Measurements from ENCODE around the gene TBC1D8. TPM values are rescaled to one million over a fixed set of nuclear protein-coding genes. Genes with fewer than 3 reads are reported as not detected.

The TBC1D8 gene
- total and polyA plus RNA-seq, 2 of the 13 experiments (the other 11 are each of a cell fraction or from before 2014, with no cell fraction given) = 45.1 to 95.4 TPM

DNA sequence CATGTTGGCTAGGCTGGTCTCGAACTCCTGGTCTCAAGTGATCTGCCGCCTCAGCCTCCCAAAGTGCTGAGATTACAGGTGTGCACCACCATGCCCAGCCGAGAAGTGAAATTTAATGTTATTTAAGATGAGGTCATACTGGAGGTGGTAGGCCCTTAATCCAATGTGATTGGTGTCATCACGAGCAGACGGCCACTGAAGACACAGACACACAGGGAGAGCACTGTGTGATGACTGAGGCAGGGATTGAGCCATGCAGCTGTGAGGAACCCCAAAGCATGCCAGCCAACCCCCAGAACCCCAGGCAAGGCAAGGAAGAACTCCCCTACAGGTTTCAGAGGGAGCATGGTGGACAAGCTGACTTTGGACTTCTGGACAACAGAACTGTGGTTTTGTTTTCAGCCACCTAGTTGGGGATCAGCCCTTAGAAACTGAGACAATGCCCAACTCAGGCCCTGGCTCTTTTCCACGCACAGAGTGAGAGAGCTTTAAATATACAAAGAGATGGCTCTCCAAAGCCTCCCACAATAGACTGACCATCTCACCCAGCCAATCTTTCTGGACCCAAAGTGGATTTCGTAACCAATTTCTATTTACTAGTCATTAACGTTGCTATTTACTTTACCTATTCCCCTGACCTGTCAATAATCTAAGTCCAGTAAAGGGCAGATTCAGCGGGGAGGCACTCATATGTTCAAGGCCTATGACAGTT lies 34.2 kb downstream of the TBC1D8 start (continued):
- TF ChIP-seq, protein P1, sequence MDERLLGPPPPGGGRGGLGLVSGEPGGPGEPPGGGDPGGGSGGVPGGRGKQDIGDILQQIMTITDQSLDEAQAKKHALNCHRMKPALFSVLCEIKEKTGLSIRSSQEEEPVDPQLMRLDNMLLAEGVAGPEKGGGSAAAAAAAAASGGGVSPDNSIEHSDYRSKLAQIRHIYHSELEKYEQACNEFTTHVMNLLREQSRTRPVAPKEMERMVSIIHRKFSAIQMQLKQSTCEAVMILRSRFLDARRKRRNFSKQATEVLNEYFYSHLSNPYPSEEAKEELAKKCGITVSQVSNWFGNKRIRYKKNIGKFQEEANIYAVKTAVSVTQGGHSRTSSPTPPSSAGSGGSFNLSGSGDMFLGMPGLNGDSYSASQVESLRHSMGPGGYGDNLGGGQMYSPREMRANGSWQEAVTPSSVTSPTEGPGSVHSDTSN (CRISPR knock-in tag; IDR thresholded peaks at IDR 0.05) = peak; percentile 71
- TF ChIP-seq, protein P2, sequence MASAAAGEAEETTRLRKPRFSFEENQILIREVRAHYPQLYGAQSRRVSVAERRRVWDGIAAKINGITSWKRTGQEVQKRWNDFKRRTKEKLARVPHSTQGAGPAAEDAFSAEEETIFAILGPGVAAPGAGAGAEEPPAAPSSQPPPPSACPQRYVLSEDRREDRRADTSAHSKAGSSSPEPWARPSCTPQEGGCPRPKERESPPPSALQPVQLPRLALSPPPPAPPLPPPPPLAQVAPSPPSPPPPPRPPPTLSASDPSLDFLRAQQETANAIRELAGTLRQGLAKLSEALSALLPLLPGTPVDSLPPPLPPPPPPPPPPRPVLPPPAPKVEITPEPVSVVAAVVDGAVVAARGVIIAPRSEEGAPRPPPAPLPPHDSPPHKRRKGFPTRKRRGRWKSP (CRISPR knock-in tag; IDR thresholded peaks at IDR 0.05) = peak; percentile 92
- peak; percentile 33; the same call in 1 of the 2 replicates for TF ChIP-seq THYN1 (CRISPR knock-in tag; IDR thresholded peaks at IDR 0.05; ENCODE audit: borderline replicate concordance, low read depth)
- no peak for TF ChIP-seq HOXA9 (CRISPR knock-in tag; IDR thresholded peaks at IDR 0.05; ENCODE audit: borderline replicate concordance)
- TF ChIP-seq KDM3A (CRISPR knock-in tag; IDR thresholded peaks at IDR 0.05; ENCODE audit: low read depth) = 0 out of 2 replicates have a peak, but pooled peaks have one; percentile 63
- TF ChIP-seq, protein P3, sequence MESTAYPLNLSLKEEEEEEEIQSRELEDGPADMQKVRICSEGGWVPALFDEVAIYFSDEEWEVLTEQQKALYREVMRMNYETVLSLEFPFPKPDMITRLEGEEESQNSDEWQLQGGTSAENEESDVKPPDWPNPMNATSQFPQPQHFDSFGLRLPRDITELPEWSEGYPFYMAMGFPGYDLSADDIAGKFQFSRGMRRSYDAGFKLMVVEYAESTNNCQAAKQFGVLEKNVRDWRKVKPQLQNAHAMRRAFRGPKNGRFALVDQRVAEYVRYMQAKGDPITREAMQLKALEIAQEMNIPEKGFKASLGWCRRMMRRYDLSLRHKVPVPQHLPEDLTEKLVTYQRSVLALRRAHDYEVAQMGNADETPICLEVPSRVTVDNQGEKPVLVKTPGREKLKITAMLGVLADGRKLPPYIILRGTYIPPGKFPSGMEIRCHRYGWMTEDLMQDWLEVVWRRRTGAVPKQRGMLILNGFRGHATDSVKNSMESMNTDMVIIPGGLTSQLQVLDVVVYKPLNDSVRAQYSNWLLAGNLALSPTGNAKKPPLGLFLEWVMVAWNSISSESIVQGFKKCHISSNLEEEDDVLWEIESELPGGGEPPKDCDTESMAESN (CRISPR knock-in tag; conservative IDR thresholded peaks at IDR 0.05) = peak; percentile 61
- TF ChIP-seq ZNF703 (CRISPR knock-in tag; IDR thresholded peaks at IDR 0.05; ENCODE audit: borderline replicate concordance) = peak; percentile 91; the same call in 1 of the 2 replicates
- no peak for TF ChIP-seq ZNF619 (CRISPR knock-in tag; IDR thresholded peaks at IDR 0.05)
- TF ChIP-seq SMAD9 (CRISPR knock-in tag; IDR thresholded peaks at IDR 0.05) = no peak; the same call in 1 of the 2 replicates
- peak; percentile 96; the same call in 1 of the 2 replicates for TF ChIP-seq ZNF615 (CRISPR knock-in tag; IDR thresholded peaks at IDR 0.05; ENCODE audit: borderline replicate concordance)
- no peak for TF ChIP-seq ZBTB1 (CRISPR knock-in tag; IDR thresholded peaks at IDR 0.05; ENCODE audit: borderline replicate concordance)
- 0 out of 2 replicates have a peak, but pooled peaks have one; percentile 13 for TF ChIP-seq IRX3 (CRISPR knock-in tag; IDR thresholded peaks at IDR 0.05; ENCODE audit: borderline replicate concordance, low read depth)
- no peak for TF ChIP-seq SYNCRIP (IDR thresholded peaks at IDR 0.05; ENCODE audit: insufficient read depth, low read depth, low read length)
- TF ChIP-seq ZNF749 (CRISPR knock-in tag; IDR thresholded peaks at IDR 0.05; ENCODE audit: borderline replicate concordance) = peak; percentile 88; the same call in 1 of the 2 replicates
- TF ChIP-seq, protein P4, sequence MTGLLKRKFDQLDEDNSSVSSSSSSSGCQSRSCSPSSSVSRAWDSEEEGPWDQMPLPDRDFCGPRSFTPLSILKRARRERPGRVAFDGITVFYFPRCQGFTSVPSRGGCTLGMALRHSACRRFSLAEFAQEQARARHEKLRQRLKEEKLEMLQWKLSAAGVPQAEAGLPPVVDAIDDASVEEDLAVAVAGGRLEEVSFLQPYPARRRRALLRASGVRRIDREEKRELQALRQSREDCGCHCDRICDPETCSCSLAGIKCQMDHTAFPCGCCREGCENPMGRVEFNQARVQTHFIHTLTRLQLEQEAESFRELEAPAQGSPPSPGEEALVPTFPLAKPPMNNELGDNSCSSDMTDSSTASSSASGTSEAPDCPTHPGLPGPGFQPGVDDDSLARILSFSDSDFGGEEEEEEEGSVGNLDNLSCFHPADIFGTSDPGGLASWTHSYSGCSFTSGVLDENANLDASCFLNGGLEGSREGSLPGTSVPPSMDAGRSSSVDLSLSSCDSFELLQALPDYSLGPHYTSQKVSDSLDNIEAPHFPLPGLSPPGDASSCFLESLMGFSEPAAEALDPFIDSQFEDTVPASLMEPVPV (CRISPR knock-in tag; IDR thresholded peaks at IDR 0.05) = peak; percentile 77; the same call in 1 of the 2 replicates
- peak; percentile 96 for TF ChIP-seq RXRB (CRISPR knock-in tag; IDR thresholded peaks at IDR 0.05; ENCODE audit: borderline replicate concordance)
- TF ChIP-seq, protein P5, sequence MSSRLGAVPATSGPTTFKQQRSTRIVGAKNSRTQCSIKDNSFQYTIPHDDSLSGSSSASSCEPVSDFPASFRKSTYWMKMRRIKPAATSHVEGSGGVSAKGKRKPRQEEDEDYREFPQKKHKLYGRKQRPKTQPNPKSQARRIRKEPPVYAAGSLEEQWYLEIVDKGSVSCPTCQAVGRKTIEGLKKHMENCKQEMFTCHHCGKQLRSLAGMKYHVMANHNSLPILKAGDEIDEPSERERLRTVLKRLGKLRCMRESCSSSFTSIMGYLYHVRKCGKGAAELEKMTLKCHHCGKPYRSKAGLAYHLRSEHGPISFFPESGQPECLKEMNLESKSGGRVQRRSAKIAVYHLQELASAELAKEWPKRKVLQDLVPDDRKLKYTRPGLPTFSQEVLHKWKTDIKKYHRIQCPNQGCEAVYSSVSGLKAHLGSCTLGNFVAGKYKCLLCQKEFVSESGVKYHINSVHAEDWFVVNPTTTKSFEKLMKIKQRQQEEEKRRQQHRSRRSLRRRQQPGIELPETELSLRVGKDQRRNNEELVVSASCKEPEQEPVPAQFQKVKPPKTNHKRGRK (CRISPR knock-in tag; IDR thresholded peaks at IDR 0.05) = no peak
- TF ChIP-seq ZSCAN12 (CRISPR knock-in tag; IDR thresholded peaks at IDR 0.05) = no peak

Measured in HepG2 (cell line).